Stimulated activated CD4-positive, alpha-beta T cell treated with anti-CD3 and anti-CD28 coated beads, Interleukin-4, amount 100 ng/mL, for 24 hours (primary cell): Measurements from ENCODE around the gene RAB22A.
A peak's percentile ranks its signal among the peaks of the same experiment; 100 is the strongest.

ENCODE experiments used
- DNase-seq: peaks from one replicate; pipeline ENCODE4 v3.0.0-alpha.2; 2020

RAB22A gene, protein sequence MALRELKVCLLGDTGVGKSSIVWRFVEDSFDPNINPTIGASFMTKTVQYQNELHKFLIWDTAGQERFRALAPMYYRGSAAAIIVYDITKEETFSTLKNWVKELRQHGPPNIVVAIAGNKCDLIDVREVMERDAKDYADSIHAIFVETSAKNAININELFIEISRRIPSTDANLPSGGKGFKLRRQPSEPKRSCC

DNA sequence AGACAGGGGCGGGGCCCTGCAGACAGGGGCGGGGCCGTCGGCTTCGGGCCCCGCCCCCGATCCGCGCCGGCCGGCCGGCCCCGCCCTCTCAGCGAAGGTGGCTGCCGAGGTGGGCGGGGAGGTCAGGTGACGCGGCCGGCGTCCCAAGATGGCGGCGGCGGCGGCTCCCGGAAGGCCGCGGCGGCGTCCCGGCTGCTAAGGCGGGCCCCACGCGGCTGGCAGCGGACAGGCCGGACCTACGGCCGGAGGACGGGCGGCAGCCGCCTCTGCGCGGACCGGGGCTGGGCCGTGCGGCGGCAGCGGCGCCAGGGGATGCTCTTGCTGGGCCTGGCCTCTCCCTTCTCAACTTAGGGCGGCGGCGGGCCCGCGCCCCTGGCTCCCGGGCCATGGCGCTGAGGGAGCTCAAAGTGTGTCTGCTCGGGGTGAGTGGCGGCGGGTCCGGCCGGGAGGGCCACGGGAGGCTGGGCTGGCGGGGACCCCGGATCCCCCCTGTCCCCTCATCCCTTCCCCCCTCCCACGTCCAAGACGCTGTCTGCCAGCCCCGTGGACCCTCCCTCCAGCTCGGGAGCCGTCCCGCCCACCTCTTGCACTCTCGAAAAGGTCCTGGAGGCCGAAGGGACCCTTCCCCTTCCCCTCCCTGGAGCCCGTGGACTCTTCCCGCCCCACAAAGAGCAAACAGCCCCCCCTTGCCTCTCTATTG is at the start of gene RAB22A:
Gene RAB22A (plus strand): TSS at position 125 of the 700 bp plus-strand sequence. CDS start 262 bp downstream, at position 387.
- DNase-seq, result peak; percentile 80

DNA sequence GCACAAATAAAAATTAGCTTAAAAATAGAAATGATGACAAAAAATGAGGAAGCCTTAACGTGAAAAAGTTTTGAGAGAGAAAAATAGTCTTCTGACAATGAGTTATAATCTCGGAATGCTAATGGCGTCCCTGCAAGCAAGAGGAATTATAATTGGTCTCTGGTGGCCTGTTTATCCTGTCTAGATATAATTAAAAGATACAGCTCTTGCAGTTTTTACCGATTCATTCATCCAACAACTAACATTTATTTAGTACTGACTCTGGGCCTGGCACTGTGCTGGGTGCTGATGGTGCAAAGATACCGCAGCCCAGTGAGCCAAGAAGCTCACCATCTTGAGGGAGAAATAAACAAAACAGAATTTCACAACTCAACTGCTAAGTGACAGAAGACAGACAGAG is 49.5 kb upstream of the RAB22A start:
- no peak for DNase-seq

DNA sequence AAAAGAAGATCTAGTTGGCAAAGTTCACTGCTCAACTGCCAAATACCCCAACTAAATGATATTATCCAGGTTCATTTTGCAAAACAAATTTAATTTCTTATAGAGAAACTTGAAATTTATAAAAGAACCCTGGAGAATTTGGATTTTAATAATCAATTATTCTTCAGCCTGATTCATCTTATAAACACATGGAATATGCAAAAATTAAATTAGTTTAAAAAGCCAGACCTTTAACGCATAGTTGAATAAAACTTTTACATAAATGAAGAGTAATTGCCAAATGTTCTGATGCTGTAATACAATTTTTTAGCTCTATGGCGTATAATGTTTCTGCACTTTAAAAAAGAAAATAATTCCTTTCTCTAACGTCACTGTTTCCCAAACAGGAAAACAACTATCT is 47.9 kb upstream of the RAB22A start:
- DNase-seq, result no peak

DNA sequence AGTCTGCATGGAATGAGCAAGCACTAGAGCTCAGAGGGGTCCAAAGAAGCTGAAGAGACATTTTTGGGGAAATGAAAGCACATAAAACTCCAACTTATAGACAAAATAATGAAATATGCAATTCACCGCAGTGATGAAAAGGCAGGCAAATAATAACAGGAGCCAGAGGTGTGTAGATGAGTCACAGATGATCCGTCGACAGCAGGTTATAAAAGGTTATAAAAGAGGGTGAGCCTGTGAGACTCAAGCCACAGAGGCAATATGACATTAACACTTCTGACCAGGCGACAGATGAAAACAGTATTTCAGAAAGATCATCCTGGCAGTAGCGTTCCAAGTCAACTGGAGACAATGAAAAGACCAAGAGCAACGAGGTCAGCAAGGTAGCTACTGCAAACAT is 45.2 kb upstream of the RAB22A start:
- no peak for DNase-seq

DNA sequence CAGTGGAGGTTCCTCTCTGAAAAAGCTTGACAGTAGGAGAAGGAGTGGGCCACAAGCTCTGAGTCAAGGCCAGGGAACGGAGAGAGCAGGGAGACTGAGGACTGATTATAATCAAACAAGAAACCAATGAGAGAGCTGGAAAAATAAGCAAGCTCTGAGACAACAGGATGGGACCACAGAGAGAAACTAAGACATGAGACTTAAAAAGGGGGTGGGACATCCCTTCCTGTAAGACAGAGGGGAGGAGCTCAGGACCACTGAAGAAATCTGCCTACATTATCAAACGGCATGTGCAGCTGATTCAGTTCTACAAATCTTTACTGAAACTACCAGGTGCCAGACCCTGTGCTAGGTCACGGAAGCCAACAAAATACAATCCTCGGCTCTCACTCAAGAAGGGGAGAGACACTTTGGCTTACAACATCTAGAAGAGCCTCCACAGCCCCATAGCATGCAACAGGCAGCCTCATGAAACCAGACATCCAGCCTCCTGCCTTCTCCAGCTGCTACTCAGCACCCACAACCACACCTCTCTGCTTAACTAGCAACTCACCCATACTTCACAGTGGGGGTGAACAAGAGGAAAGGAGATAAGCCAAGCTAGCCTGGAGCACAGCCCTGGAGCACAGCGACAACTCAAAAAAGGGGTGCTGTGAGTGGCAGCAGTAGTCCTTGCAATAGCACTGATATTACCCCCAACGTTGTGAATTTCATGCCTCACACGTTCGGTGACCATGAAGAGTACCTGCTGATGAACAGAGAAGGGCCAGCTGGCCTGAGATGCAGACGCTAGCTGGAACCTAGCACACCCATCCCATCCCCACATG is 41.9 kb upstream of the RAB22A start:
- DNase-seq, result no peak

DNA sequence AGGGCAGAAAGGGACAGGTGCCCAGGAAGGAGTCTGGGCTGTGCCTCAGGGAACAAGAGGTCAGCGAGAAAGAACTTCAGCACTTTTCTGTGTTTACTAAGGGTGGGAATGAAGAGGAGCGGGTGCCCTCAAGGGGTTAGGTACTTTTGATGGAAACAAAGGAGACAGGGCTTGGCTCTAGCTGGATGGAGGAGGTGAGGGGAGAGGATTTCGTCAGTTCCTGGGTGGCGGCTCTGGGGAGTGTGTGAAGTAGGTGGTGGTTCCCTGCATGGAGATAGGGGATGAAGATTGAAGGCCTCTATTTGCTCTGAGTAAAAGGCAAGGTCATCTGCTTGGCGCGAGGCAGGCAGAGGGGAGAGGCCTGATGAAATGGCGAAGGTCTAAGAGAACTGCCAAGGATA is 41.1 kb upstream of the RAB22A start:
- no peak for DNase-seq

DNA sequence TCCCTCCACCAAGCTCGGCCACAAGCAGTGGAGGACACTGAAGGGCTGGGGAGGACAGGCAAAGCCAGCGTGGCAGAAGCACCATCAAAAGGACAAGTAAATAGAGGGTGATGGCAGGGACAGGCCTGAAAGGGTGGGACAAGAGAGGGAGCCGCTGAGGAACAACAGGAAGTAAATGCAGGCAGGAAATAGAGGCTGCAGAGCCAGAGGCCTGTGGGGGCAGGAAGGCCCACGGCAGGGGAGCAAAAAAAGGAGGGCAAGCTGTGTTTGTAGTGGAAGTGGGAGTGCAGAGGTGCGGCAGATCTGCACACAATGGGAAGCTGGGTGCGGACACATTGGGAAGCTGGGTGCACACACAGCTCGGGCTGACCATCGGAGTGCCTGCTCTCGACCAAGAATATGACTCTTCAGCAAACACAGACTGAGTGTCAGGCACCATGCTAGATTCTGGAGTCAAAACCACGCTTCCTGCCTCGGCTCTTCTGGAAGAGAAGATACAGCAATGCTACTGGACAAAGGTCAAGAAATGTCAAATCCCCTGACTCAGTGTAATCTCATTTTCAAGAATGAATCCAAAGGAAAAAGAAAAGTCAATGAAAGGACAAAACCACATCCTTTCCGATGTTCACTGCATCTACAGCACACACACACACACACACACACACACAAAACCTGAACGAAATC is 40.4 kb upstream of the RAB22A start:
- DNase-seq, result no peak

DNA sequence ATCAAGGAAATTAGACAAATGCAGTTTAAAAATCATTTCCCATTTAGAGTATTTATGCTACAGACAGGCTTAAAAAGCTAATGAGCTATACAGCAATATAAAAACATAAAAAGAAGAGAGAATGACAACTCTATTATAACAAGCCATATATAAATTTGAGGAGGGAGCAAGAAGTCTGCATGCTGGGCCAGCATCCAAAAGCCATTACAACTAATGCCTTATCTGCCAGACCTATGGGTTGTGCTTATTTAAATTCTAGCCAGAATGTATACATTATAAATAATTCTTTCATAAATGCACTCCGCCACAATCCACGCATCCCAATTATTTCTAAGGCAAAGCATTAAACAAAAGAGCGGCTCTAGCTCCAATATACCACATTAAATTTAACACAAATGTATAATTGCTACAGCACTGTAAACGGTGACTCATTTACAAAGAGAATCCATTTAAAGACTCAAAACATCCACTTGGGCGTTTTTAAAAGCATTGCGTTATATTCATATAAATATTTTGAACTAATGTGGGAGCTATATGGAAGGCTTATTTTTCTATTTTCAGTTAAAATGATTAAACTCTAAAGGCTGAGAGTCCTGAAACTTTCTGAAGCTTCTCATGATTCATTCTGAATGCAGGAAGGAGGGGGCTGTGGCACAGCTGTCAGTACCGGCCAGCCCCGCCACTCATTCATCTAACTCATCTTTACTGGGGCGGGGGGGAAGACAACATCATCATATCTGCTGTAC is 37.7 kb upstream of the RAB22A start:
- DNase-seq, result peak; percentile 60

DNA sequence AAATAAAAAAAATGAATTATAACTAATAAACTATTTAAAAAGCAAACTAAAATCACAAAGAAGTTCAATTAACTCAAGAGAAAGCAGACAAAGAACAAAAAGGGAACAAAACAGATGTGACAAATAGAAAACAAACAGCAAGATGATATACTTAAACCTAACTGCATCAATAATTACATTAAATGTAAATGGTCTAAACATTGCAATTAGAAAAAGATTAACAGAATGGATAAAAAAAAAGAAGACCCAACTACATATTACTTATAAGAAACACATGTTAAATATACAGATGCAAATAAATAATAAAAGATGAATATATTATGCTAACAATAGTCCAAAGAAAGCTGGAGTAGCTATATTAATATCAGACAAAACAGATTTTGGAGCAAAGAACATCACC is 35.1 kb upstream of the RAB22A start:
- no peak for DNase-seq

DNA sequence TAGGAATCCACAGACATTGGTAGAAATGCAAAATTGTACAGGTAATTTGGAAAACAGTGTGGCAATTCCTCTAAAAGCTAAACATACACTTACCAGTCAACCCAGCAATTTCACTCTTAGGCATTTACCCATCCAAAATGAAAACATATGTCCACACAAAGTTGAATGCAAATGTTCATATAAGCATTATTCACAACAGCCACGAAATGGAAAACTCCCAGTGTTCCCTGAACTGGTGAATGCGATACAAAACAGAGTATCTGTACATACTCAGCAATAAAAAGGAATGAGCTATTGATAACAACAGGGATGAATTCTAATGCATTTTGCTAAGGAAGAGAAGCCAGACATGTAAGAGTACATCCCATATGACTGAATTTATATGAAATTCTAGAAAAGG is 32.4 kb upstream of the RAB22A start:
- DNase-seq, result no peak

DNA sequence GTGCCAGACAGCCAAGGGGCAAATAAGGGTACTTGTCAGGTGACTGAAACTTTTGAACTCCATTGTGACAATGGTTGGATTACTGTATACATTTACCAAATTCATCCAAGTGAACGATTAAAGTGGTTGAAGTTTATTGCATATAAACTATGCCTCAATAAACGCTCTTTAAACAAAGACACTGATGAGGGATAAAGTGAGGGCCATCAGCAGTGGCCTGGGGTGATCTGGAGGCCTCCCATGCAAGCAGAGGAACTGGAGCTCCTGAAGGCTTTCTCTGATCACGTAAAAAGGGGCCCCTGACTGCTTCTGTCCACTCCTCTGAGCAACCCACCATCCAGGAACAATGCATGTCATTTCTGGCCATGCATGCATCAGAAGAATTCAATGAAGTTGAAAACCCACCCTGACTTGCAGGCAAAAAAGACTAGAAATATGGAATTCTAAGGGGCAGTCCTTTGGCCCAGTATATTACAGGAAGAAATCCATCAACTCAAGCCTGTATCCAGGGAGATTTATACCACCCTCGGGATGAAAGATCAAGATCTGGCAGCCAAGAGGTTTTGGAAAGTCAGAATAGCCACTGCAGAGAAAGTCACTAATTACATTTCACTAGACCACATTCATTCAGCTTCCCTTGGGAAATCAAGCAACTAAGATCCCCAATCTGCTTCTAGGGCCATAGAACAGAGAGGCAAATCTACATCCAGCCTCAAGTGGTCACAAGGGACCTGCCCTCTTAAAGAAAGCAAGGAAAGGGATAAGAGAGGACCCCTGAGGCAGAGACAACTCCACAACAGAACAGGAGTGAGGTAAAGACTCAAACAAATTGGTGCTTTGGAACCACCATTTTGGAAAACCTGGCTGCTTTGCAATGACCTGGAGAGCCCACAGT is 31.7 kb upstream of the RAB22A start:
- DNase-seq, result no peak

DNA sequence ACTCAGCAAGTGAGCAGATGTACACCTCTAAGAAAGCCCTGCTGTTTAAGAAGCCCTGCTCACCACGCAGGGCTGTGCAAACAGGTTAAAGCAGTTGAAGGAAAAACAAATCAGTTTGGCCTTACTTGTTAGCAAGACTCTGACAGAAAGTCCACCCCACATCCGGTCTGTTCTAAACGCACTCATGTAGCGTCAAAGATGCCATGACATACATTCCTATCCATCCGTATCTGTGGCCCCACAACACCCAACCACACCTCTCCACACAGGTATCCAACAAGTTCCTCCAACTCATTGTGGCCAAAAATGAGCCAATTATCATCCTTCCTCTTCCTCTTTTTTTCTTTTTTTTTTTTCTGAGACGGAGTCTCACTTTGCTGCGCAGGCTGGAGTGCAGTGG is 22.8 kb upstream of the RAB22A start:
- no peak for DNase-seq

DNA sequence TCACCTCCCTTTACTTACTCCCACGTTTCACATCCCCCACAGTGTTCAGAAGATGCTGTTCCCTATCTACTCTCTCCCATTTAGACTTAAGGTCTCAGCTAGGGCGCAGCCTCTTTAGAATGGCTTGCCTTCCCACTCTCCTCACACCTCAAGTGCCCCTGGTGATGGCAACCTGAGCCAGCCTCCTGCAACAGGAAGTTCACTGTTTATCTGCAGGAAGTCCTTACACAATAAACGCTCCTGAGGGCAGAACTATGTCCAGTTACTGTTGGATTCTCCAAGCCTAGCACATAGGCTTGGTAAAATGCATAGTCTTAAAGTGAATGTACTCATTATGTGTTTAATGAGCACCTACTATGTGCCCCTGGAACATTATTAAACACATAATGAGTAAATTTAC is 21.9 kb upstream of the RAB22A start:
- DNase-seq, result no peak

DNA sequence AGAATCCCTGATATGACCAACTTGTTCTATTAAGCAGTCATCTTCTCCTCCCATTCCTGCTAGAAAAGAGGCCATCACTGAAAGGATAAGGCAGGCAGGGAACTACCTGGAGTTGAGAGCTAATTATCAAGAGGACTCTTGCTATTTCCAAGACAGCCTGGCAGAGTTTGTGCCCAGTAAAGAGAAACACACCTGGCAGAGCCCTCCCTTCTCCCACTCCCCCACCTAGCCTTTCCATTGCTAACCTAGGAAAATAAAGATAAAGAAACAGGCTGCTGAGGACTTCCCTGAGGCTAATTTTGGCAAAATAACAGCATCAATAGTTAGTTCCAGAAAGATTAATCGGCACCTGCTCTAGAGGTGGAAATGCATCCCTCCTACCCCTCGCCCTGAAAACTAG is 20.4 kb upstream of the RAB22A start:
- no peak for DNase-seq

DNA sequence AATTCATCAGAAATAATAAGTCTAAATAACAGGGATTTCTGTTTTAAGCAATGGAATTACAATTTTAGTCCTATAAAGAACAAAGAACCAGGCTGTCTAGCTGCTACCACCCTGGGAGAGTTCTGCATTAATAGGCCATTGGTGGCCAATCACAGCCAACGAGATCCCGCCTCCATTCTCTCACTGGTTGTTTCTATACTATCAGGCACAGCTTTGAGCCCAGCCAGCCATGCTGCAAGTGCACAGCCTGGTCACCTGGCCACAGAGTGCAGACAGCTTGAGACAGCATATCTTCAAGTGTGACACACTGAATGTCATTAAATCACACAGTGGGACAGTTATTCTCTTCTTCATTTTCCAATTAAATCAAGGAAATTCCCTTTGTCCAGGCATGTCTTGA is 16.1 kb upstream of the RAB22A start:
- DNase-seq, result no peak

DNA sequence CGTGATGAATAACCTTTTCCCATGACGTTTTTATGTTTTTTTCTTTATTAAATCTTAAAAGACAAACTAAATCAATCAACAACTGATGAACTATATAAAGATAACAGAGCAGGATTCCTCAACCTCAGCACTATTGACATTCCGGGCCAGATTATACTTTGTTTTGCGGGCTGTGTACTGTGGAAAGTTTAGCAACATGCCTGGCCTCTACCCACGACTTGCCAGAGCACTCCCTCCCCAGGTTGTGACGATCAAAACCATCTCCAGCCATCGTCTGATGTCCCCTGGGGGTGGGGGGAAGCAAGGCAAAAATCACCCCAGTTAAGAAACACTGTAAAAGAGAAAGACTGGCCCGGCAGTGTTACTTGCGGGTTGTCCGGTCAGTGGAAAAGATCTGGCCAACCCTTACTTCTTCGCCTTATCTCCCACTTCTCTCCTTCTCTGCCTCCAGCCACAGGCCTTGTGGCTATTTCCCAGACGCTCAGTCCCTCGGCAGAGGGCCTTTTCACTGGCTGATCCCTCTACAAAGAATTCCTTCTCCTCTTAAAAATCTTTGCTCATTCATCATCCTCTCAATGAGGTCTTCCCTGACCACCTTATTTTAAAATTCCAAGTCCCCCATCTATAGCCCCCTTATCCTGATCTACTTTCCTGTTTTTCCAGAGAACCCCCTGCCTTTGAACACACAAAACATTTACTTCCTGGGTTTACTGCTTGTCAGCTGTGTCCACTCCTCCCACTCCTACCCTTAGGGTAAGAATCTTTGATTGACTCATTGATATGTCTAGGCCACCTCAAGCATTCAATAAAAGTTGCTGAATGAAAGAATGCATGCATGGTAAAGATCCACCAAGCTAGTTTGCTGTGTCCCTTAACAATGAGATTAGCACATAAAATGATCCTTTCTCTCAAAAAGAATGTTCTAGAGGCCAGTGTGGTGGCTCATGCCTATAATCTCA is 14.7 kb upstream of the RAB22A start:
- no peak for DNase-seq

DNA sequence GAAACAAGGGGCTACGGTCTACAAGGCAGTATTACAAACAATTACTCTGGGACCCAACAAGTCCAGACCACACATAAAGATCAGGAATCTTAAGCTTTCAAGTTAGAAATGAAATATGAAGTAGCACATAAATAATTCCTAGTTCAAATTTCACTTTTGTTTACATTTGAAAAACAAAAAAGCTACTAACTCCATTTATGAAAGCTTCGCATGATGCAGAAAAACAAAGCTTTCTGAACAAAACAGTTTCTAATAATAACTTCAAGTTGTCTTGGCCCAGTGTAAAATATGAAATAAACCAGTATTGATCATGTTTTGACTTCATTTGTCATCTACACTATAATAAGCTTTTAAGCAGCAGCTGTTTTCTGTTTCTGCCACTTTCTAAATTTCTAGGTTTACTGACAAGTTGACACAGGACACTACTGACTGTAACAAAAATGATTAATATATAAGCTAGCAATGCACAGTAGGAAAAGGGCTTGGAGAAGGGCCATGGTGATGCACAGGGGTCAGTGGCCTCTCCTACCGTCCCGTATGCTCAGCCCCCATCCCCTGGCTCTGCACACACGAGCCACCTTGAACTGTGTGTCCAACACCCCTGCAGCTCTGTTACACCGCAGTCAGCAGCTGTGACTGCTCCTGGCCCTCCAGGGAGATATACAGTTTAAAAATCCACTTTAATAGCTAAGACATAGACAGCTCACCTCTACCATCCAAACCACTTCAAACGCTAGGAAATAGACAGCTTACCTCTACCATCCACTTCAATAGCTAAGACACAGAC is 13.3 kb upstream of the RAB22A start:
- DNase-seq, result no peak

DNA sequence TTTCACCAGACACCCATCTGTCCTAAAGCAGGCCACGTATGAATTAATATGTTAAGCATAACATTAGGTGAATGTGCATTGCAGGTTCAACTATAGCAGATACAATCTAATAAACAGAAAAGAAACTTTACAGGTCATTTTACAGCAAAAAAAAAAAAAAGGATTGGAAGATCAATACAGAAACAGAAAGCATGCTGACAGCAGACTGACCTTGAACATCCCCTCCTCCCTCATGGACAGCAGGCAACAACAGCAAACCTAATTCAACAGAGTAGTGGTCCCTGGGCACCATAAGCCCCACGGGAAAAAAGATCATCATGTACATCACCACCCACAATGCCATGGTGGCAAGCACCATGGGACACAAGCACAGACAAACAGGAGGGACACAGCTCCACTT is 12.1 kb upstream of the RAB22A start:
- DNase-seq, result no peak

DNA sequence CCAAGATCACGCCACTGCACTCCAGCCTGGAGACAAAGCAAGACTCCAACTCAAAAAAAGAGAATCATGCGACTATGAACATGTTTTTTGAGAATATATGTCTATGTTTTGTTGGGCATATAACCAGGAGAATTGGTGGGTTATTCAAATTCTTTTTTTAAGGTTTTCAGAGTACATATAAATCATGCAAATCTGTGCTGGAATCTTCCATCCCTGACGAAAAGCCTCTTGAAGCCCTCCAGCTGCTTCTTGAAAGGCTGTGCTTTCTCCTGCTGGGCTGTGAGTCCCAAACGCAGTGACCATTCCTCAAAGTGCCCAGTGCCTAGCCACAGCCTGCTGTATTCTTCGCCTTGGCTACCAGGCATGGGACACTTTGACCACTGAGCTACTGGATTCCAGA is 9.2 kb upstream of the RAB22A start:
- DNase-seq, result no peak

DNA sequence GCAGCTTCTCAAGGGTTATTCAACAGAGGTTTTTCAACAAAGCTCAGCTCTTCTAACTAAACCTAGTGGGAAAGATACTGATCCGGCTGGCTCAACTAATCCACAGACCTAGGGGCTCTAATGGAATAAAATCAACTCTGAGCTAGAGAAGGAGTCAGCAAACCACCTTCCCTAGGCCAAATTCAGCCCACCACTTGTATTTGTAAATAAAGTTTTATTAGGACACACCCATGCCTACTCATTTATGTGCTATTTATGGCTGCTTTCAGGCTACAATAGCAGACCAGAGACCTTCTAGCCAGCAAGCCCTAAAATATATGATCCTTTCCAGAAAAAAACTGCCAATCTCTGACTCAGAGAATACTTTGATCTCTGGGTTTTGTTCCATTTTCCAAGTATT is 6.0 kb upstream of the RAB22A start:
- DNase-seq, result no peak
